Caki2 (cell line): ENCODE measurements around the gene POU2AF1. TPM values are rescaled to one million over a fixed set of nuclear protein-coding genes. Genes with fewer than 3 reads are reported as not detected.
"Not testable (repeated sequence)": the region's sequence is repeated elsewhere in the genome, so short reads cannot be mapped to it uniquely, and the experiment has no call there.

Experiments
- DNase-seq: peaks from one replicate; pipeline ENCODE4 v3.0.0-alpha.2; 2015; ENCODE audit warnings: low read depth
- in situ Hi-C: cut with HindIII; loops from 2 replicates; pipeline ENCODE4 v1.10.0; 2016; ENCODE audit warnings: low sequenced_read_pairs, low pct_unique_long_range_greater_than_20kb, mixed read lengths
- total RNA-seq: library from RNA; depleted of rRNA; stranded (reverse); fragments of >200 nt; shearing (Covaris generic); gene quantifications from 2 replicates; pipeline ENCODE4 v1.2.3, GENCODE V29; 2014; ENCODE audit warnings: low replicate concordance

POU2AF1 gene
- total RNA-seq, 1 experiment from 2014 or later: not detected

GRCh38 chr11:111412293-111412692, 33.2 kb upstream of the POU2AF1 start:
- in situ Hi-C loops: no loop called here
- no peak for DNase-seq

DNA sequence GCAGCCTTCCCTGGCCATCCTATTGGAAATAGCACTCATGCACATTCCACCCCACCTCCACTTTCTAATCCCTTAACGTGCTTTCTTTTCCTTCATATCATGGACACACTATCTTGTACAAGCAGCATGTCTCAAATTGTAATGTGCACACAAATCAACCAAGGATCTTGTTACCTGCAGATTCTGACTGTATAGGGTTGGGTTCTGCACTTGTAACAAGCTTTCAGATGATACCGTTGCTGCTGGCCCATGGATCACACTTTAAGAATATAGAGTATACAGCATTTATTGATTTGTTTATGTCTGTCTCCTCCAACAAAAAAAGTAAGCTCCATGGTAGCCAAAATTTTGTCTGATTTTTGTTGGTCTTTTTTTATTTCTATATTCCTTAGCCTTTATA, 32.4 kb upstream of the POU2AF1 start:
- no peak for DNase-seq
- in situ Hi-C loops: no loop called here

GRCh38 chr11:111410951-111411350, 31.9 kb upstream of the POU2AF1 start:
- no peak for DNase-seq
- in situ Hi-C loops: no loop called here

GRCh38 chr11:111409915-111410314, 30.8 kb upstream of the POU2AF1 start:
- no peak for DNase-seq
- in situ Hi-C loops: no loop called here

DNA sequence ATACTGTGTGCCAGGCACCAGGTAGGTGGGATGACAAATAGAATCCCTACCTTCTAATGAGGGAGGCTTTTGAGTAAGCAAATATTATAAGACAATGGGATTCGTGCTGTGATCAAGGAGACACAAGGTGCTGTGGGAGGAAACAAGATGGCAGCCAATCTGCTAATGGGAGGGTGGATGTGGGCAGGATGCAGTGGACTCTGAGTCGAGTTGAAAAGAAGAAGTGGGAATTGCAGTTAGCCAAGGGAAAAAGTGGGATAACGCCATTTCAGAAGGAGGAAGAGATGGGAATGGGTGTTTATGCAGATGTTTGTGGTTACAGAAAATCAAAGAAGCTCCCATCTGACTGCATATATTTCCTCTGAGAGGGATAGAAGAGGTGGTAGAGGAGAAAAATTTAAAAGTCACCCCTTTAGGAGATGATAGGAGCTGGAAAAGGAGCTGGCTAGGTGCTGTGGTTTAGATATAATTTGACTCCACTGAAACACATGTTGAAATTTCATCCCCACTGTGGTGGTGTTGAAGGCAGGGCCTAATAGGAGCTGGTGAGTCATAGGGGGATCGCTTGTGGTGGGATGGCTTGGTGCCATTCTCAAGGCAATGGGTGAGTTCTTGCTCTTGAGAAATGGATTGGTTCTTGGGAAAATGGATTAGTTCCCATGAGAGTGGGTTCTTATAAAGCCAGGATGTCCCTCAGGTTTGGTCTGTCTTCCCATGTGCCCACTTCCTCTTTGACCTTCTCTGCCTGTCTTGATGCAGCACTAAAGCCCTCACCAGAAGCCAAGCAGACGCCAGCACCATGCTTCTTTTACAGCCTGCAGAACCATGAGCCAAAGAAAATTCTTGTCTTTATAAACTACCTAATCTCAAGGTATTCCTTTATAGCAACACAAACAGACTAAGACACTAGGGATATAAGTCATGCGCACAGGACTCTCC, 30.0 kb upstream of the POU2AF1 start:
- DNase-seq: no peak
- in situ Hi-C loops: no loop called here

DNA sequence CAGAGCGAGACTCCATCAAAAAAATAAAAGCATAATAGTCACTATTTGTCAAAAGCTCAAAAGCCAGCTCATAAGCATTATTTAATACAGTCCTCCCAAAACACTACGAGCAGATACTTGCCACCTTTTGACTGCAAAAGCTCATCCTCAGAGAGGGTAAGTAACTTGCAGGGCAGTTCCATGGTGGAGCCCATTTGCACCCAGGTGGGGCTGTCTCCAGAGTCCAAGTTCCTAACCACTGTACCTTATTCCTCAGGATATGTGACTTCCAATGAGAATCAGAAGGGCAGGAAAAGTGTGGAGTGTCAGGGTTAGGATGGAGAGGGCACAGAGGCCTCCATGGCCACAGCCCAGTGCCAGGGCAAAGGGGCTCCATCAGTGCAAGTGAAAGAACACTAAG, 28.6 kb upstream of the POU2AF1 start:
- DNase-seq: no peak
- in situ Hi-C loops: no loop called here

DNA sequence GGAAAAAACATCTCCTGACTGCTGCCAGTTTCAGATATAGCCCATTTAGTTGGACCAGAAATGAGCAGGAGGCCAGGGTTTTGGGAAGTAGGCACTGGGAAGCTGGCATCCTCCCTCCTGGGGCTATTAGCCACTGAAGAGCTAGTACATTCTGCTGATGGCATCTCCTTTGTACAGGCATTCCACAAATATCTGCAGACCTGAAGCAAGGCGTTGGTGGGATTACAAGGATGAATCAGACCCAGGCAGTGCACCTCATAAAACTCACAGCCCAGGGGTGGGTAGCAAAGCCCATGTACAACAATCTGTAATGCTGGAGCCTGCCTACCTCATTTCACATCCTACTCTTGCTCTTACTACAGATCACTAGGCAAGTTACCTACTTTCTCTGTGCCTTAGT, 27.5 kb upstream of the POU2AF1 start:
- in situ Hi-C loops: no loop called here
- no peak for DNase-seq

GRCh38 chr11:111406091-111406490, 27.0 kb upstream of the POU2AF1 start:
- in situ Hi-C loops: no loop called here
- no peak for DNase-seq

- no peak for DNase-seq
- in situ Hi-C loops: no loop called here
Observed at GRCh38 chr11:111405551-111405950, 26.5 kb upstream of the POU2AF1 start.

- DNase-seq: no peak
- in situ Hi-C loops: no loop called here
Observed at GRCh38 chr11:111403051-111403726, 24.1 kb upstream of the POU2AF1 start.

- in situ Hi-C loops: no loop called here
- no peak for DNase-seq
Observed at GRCh38 chr11:111402411-111402810, 23.3 kb upstream of the POU2AF1 start.

- in situ Hi-C loops, DNase-seq: not testable (repeated sequence)
Observed at GRCh38 chr11:111401957-111402356, 22.9 kb upstream of the POU2AF1 start.

GRCh38 chr11:111400595-111400994, 21.5 kb upstream of the POU2AF1 start:
- DNase-seq: no peak
- in situ Hi-C loops: no loop called here

- in situ Hi-C loops: no loop called here
- no peak for DNase-seq
Observed at GRCh38 chr11:111399187-111400031, 20.3 kb upstream of the POU2AF1 start.

- in situ Hi-C loops: no loop called here
- DNase-seq: no peak
Observed at GRCh38 chr11:111397034-111397433, 18.0 kb upstream of the POU2AF1 start.

- no peak for DNase-seq
- in situ Hi-C loops: no loop called here
Observed at GRCh38 chr11:111395749-111396148, 16.7 kb upstream of the POU2AF1 start.

DNA sequence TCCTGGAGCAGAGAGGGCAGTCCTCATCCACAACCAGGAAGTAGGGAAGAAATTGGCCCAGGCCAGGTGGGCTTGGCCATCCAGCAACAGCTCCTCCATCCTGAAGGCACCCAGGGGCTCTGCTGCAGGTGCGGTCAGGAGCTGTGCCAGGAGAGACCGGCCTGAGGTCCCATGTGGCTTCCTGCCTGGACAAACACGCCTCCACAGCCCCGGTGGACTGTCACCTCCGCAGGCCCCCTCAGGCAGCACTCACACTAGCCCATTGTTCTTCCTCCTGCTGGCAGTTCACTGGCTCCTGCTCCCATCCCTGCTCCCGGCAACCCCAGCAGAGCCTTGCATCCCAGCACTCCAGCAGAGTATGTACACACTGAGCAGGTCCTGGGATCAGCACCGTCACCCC, 16.0 kb upstream of the POU2AF1 start:
- in situ Hi-C loops: no loop called here
- DNase-seq: no peak

GRCh38 chr11:111394147-111394546, 15.1 kb upstream of the POU2AF1 start:
- in situ Hi-C loops: not testable (repeated sequence)

GRCh38 chr11:111393585-111393984, 14.5 kb upstream of the POU2AF1 start:
- DNase-seq: no peak
- in situ Hi-C loops: no loop called here

More at GRCh38 chr11:111394147-111394546, 15.1 kb upstream of the POU2AF1 start:
- DNase-seq: not testable (repeated sequence)
